Karpas-422 (cell line): Measurements from ENCODE around the gene APC. TPM values are rescaled to one million over a fixed set of nuclear protein-coding genes. Genes with fewer than 3 reads are reported as not detected.

ENCODE experiments used
- DNase-seq: peaks from one replicate; pipeline ENCODE4 v3.0.0-alpha.2; 2015
- H2AFZ ChIP-seq: fragments of 200-600 bp; sonication (generic); 2 replicates; pipeline ENCODE4 v1.6.1; 2014; ENCODE audit warnings: antibody characterized with exemption, low read length, mixed read lengths
- H3K27ac ChIP-seq: fragments of 200-600 bp; sonication (generic); 2 replicates; pipeline ENCODE4 v1.5.1; 2014; ENCODE audit warnings: mild to moderate bottlenecking, low read length, moderate library complexity
- H3K27me3 ChIP-seq: fragments of 200-600 bp; sonication (generic); 2 replicates; pipeline ENCODE4 v1.6.1; 2014; ENCODE audit warnings: low read length, mixed read lengths
- H3K36me3 ChIP-seq: fragments of 200-600 bp; sonication (generic); 2 replicates; pipeline ENCODE4 v1.6.1; 2014; ENCODE audit warnings: low read length, mixed read lengths; ENCODE audit not compliant: insufficient read depth
- H3K4me1 ChIP-seq: fragments of 200-600 bp; sonication (generic); 2 replicates; pipeline ENCODE4 v1.6.1; 2014; ENCODE audit warnings: mild to moderate bottlenecking, low read length, mixed read lengths
- H3K4me2 ChIP-seq: fragments of 200-600 bp; sonication (generic); 2 replicates; pipeline ENCODE4 v1.6.1; 2014; ENCODE audit warnings: low read length, low read depth, mild to moderate bottlenecking; ENCODE audit not compliant: poor library complexity, severe bottlenecking
- H3K4me3 ChIP-seq: fragments of 200-600 bp; sonication (generic); 2 replicates; pipeline ENCODE4 v1.5.1; 2014; ENCODE audit warnings: mild to moderate bottlenecking, antibody characterized with exemption, low read length, mixed read lengths
- H3K79me2 ChIP-seq: fragments of 200-600 bp; sonication (generic); 2 replicates; pipeline ENCODE4 v1.6.1; 2014; ENCODE audit warnings: mild to moderate bottlenecking, low read length, mixed read lengths
- H3K9ac ChIP-seq: fragments of 200-600 bp; sonication (generic); 2 replicates; pipeline ENCODE4 v1.6.0; 2014; ENCODE audit warnings: low read length
- H3K9me2 ChIP-seq: fragments of 200-600 bp; sonication (generic), shearing (Covaris generic); replicated peaks from 2 replicates; pipeline ENCODE4 v1.6.0; 2014; ENCODE audit warnings: mild to moderate bottlenecking, low read length, moderate library complexity; ENCODE audit not compliant: insufficient read depth
- H3K9me3 ChIP-seq: fragments of 300-700, 200-600 bp; sonication (generic); 2 replicates; pipeline ENCODE4 v1.6.1; 2014; ENCODE audit warnings: low read length, mixed read lengths
- H4K20me1 ChIP-seq: fragments of 200-600 bp; sonication (generic); 2 replicates; pipeline ENCODE4 v1.6.1; 2014; ENCODE audit warnings: mild to moderate bottlenecking, antibody characterized with exemption, low read length, low read depth; ENCODE audit not compliant: insufficient read depth
- total RNA-seq: library from RNA; depleted of rRNA; stranded (reverse); fragments of >200 nt; shearing (Covaris generic); gene quantifications from 2 replicates; pipeline ENCODE4 v1.2.3, GENCODE V29; 2014; ENCODE audit warnings: low replicate concordance

Gene APC
- total RNA-seq, 1 experiment from 2014 or later: 103 TPM

- H3K79me2 ChIP-seq: peaks cover 30% of the 10 kb centered on the region
- H3K27me3 ChIP-seq: no peaks in the 10 kb centered on the region
- no peaks in the 10 kb centered on the region for H3K9me3 ChIP-seq
- no peak overlapping the region for H2AFZ ChIP-seq
- no peaks in the 10 kb centered on the region for H4K20me1 ChIP-seq
- H3K4me1 ChIP-seq: peaks cover 64% of the 10 kb centered on the region
- no peak for DNase-seq
- H3K4me2 ChIP-seq: no peak overlapping the region
- no peak overlapping the region for H3K4me3 ChIP-seq
- H3K36me3 ChIP-seq: peaks cover 63% of the 10 kb centered on the region
- H3K9me2 ChIP-seq: no peaks in the 10 kb centered on the region
- H3K27ac ChIP-seq: peak overlapping the region; percentile 95
- H3K9ac ChIP-seq: no peak overlapping the region
Measured at GRCh38 chr5:112794410-112794809, 56.7 kb downstream of the APC start.

GRCh38 chr5:112795342-112795741 is 57.7 kb downstream of the APC start:
- H3K4me3 ChIP-seq: peak overlapping the region; percentile 36
- no peaks in the 10 kb centered on the region for H4K20me1 ChIP-seq
- H3K9me2 ChIP-seq: no peaks in the 10 kb centered on the region
- H3K27me3 ChIP-seq: no peaks in the 10 kb centered on the region
- H3K36me3 ChIP-seq: peaks cover 69% of the 10 kb centered on the region
- no peaks in the 10 kb centered on the region for H3K9me3 ChIP-seq
- H3K4me1 ChIP-seq: peaks cover 71% of the 10 kb centered on the region
- H2AFZ ChIP-seq: no peak overlapping the region
- peak overlapping the region; percentile 45 for H3K9ac ChIP-seq
- peaks cover 38% of the 10 kb centered on the region for H3K79me2 ChIP-seq
- no peak for DNase-seq
- H3K27ac ChIP-seq: peak overlapping the region; percentile 95
- peak overlapping the region; percentile 60 for H3K4me2 ChIP-seq

- Histone ChIP-seq H3K27me3 (no peaks in the 10 kb centered on the region), H3K4me2 (peak overlapping the region; percentile 60), H3K36me3 (peaks cover 66% of the 10 kb centered on the region), H2AFZ (no peak overlapping the region), H3K79me2 (peaks cover 42% of the 10 kb centered on the region), H3K27ac (peak overlapping the region; percentile 95), H3K9ac (peak overlapping the region; percentile 45), H3K4me3 (peak overlapping the region; percentile 36), H4K20me1 (no peaks in the 10 kb centered on the region), H3K9me3 (no peaks in the 10 kb centered on the region), H3K4me1 (peaks cover 71% of the 10 kb centered on the region), H3K9me2 (no peaks in the 10 kb centered on the region)
- DNase-seq: peak; percentile 92
Measured at GRCh38 chr5:112795944-112796678, 58.4 kb downstream of the APC start.

- Histone ChIP-seq H4K20me1 (no peaks in the 10 kb centered on the region), H3K4me2 (no peak overlapping the region), H2AFZ (no peak overlapping the region), H3K9me2 (no peaks in the 10 kb centered on the region), H3K79me2 (peaks cover 64% of the 10 kb centered on the region), H3K9me3 (no peaks in the 10 kb centered on the region), H3K4me3 (no peak overlapping the region), H3K27ac (peak overlapping the region; percentile 61), H3K9ac (no peak overlapping the region), H3K27me3 (no peaks in the 10 kb centered on the region), H3K36me3 (peaks cover 67% of the 10 kb centered on the region), H3K4me1 (peaks cover 51% of the 10 kb centered on the region)
- DNase-seq: no peak
Measured at GRCh38 chr5:112799661-112800060, 62.0 kb downstream of the APC start.

GRCh38 chr5:112800891-112801290 is 63.2 kb downstream of the APC start:
- Histone ChIP-seq H4K20me1 (no peaks in the 10 kb centered on the region), H3K27ac (no peak overlapping the region), H3K36me3 (peaks cover 66% of the 10 kb centered on the region), H3K9ac (no peak overlapping the region), H2AFZ (no peak overlapping the region), H3K4me3 (no peak overlapping the region), H3K79me2 (peaks cover 74% of the 10 kb centered on the region), H3K4me1 (peaks cover 39% of the 10 kb centered on the region), H3K9me3 (no peaks in the 10 kb centered on the region), H3K4me2 (no peak overlapping the region), H3K9me2 (no peaks in the 10 kb centered on the region), H3K27me3 (no peaks in the 10 kb centered on the region)
- no peak for DNase-seq

GRCh38 chr5:112811023-112811422 is 73.3 kb downstream of the APC start:
- Histone ChIP-seq H3K4me2 (no peak overlapping the region), H3K4me1 (peaks cover 33% of the 10 kb centered on the region), H3K4me3 (no peak overlapping the region), H3K79me2 (peaks cover 72% of the 10 kb centered on the region), H2AFZ (no peak overlapping the region), H4K20me1 (no peaks in the 10 kb centered on the region), H3K9me3 (no peaks in the 10 kb centered on the region), H3K27ac (no peak overlapping the region), H3K9me2 (no peaks in the 10 kb centered on the region), H3K36me3 (peaks cover 43% of the 10 kb centered on the region), H3K27me3 (no peaks in the 10 kb centered on the region), H3K9ac (no peak overlapping the region)
- DNase-seq: no peak

- no peak for DNase-seq
- peaks cover 71% of the 10 kb centered on the region for H3K79me2 ChIP-seq
- H4K20me1 ChIP-seq: no peaks in the 10 kb centered on the region
- peak overlapping the region; percentile 23; the same call in 1 of the 2 replicates for H3K27ac ChIP-seq
- no peaks in the 10 kb centered on the region for H3K9me3 ChIP-seq
- H3K9ac ChIP-seq: no peak overlapping the region
- no peak overlapping the region for H3K4me3 ChIP-seq
- H2AFZ ChIP-seq: no peak overlapping the region
- peaks cover 33% of the 10 kb centered on the region for H3K4me1 ChIP-seq
- peaks cover 47% of the 10 kb centered on the region for H3K36me3 ChIP-seq
- H3K27me3 ChIP-seq: no peaks in the 10 kb centered on the region
- H3K9me2 ChIP-seq: no peaks in the 10 kb centered on the region
- no peak overlapping the region for H3K4me2 ChIP-seq
Measured at GRCh38 chr5:112812549-112812948, 74.9 kb downstream of the APC start.

GRCh38 chr5:112820246-112820645 is 82.6 kb downstream of the APC start:
- H2AFZ ChIP-seq: no peak overlapping the region
- peaks cover 78% of the 10 kb centered on the region for H3K36me3 ChIP-seq

More at GRCh38 chr5:112820246-112820645, 82.6 kb downstream of the APC start:
- no peak overlapping the region for H3K9ac ChIP-seq
- peaks cover 29% of the 10 kb centered on the region for H3K79me2 ChIP-seq
- no peaks in the 10 kb centered on the region for H3K9me2 ChIP-seq
- no peaks in the 10 kb centered on the region for H4K20me1 ChIP-seq
- no peaks in the 10 kb centered on the region for H3K9me3 ChIP-seq
- no peak overlapping the region for H3K4me3 ChIP-seq
- H3K4me2 ChIP-seq: no peak overlapping the region
- no peak for DNase-seq
- no peaks in the 10 kb centered on the region for H3K27me3 ChIP-seq
- peaks cover 34% of the 10 kb centered on the region for H3K4me1 ChIP-seq
- H3K27ac ChIP-seq: no peak overlapping the region
